Activated CD4-positive, alpha-beta T cell treated with anti-CD3 and anti-CD28 coated beads, Interleukin-10, Interleukin-2, amounts not matched to agents 100 ng/mL and 50 ng/mL, durations not matched to agents 16 hours and 8 hours (primary cell): ENCODE data around the gene INO80C.
"Not testable (repeated sequence)": the region's sequence is repeated elsewhere in the genome, so short reads cannot be mapped to it uniquely, and the experiment has no call there.

Experiments
- DNase-seq: peaks from one replicate; pipeline ENCODE4 v3.0.0-alpha.2; 2020

INO80C gene

GRCh38 chr18:35458271-35458670 lies 39.5 kb downstream of the INO80C start:
- no peak for DNase-seq

GRCh38 chr18:35457140-35457704 lies 40.5 kb downstream of the INO80C start:
- DNase-seq: no peak

GRCh38 chr18:35455926-35456763 lies 41.6 kb downstream of the INO80C start:
- no peak for DNase-seq

GRCh38 chr18:35454803-35455202 lies 43.0 kb downstream of the INO80C start:
- DNase-seq: no peak

- DNase-seq: not testable (repeated sequence)
Measured at GRCh38 chr18:35453065-35453464, 44.7 kb downstream of the INO80C start.

GRCh38 chr18:35451916-35452315 lies 45.8 kb downstream of the INO80C start:
- DNase-seq: no peak

- DNase-seq: no peak
Measured at GRCh38 chr18:35451032-35451431, 46.7 kb downstream of the INO80C start.

- DNase-seq: no peak
Measured at GRCh38 chr18:35444636-35445035, 53.1 kb downstream of the INO80C start.

- no peak for DNase-seq
Measured at GRCh38 chr18:35443847-35444246, 53.9 kb downstream of the INO80C start.

- DNase-seq: no peak
Measured at GRCh38 chr18:35443434-35443833, 54.3 kb downstream of the INO80C start.

GRCh38 chr18:35442701-35443100 lies 55.1 kb downstream of the INO80C start:
- DNase-seq: no peak

- no peak for DNase-seq
Measured at GRCh38 chr18:35441857-35442595, 55.7 kb downstream of the INO80C start.

GRCh38 chr18:35438480-35439234 lies 59.1 kb downstream of the INO80C start:
- DNase-seq: no peak

GRCh38 chr18:35437836-35438235 lies 59.9 kb downstream of the INO80C start:
- DNase-seq: no peak

GRCh38 chr18:35436076-35436649 lies 61.6 kb downstream of the INO80C start:
- DNase-seq: no peak

GRCh38 chr18:35435401-35435800 lies 62.4 kb downstream of the INO80C start:
- DNase-seq: no peak

- DNase-seq: no peak
Measured at GRCh38 chr18:35432565-35433001, 65.2 kb downstream of the INO80C start.

GRCh38 chr18:35431374-35431741 lies 66.4 kb downstream of the INO80C start:
- DNase-seq: no peak

GRCh38 chr18:35430721-35431373 lies 66.9 kb downstream of the INO80C start:
- no peak for DNase-seq

GRCh38 chr18:35426786-35427185 lies 71.0 kb downstream of the INO80C start:
- DNase-seq: no peak

GRCh38 chr18:35424356-35424755 lies 73.4 kb downstream of the INO80C start:
- no peak for DNase-seq

- DNase-seq: no peak
Measured at GRCh38 chr18:35422237-35422636, 75.5 kb downstream of the INO80C start.
